Activated gamma-delta T cell treated with Interleukin-2 at 50 U/mL for 16 hours (primary cell): ENCODE measurements around the gene PYGM.

Source experiments
- DNase-seq: peaks from one replicate; pipeline ENCODE4 v3.0.0-alpha.2; 2020

Gene PYGM

GRCh38 chr11:64790205-64791095, 30.7 kb upstream of the PYGM start:
- no peak for DNase-seq

DNA sequence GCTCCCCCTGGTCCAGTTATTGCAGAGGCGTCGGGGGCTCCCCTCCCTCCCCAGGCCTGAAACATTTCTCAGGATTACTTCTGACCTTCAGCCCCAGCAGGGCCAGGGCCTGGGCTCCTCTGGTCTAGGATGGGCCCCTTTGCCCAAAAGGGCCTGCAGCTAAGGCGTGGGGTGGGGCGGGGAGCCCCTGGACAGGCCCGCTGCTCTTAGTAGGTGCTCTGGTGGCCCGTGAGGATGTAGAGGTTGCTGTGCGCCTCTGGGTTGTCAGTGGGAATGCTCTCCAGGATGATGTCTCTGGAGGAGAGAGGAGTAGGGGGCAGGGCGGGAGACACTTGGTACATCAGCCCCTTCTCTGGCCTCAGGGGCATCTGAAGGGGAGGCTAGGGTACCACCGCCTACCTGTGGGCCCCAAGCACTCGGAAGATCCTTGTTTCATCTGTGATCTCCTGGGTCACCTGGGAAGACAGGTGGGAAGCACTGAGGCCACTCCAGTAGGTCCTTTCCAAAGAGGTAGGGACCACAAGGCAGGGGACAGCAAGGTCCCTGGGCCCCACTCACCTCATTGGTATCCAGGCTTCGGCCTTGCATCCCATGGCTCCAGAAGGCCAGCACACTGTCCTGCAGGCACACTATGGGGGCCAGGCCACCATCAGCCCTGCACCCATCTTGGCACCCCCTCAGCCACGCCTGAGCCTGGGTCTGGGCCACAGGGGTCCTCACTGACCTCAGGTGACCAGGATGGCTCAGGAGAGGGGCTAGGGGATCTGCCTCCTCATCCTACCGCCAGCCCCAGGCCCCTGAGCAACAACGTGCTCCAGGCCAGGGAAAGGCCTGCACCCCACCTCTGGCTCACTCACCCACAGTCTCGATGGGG, 29.8 kb upstream of the PYGM start:
- DNase-seq = no peak

DNA sequence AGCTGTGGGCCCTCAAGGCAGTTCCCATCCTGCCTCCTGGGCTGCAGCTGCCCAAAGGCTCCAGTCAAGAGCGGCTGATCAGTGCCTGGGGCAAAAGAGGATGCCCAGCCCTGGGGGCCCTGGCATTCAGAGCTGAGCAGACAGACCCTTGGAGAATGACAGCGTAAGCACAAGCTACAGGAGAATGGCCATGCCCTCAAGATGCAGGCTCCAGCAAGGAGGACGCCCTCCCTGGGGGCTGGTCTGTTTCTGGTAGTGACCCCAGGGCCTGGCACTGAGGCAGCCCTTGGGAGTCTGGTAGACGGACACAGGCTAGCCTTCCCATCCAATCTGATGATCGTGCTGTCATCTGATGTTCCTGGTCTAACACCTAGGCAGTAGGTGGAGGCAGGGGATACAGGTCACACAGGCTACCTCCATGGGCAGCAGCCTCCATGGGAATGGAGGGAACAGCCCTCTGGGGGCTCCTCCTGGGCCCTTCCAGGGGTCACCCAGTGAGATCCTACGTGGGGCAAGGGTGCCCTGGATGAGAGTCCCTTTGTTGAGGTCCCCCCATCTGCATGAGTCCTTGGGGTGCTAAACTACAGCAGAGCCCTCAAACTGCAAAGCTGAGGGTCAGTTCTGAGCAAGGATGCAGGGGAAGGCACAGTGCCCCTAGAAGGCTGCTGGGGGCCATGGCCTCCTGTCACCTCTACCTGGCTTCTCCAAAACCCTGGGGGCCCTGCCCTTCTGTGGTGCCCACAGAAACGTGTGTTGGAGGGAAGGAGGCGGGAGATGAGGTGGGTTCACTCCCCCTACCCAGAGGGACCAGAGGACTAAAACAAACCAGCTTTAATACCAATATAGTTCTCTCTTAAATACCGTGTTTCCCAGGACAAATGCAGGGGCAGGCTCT, 28.8 kb upstream of the PYGM start:
- DNase-seq = no peak

GRCh38 chr11:64787526-64788320, 27.9 kb upstream of the PYGM start:
- DNase-seq = peak; percentile 55

DNA sequence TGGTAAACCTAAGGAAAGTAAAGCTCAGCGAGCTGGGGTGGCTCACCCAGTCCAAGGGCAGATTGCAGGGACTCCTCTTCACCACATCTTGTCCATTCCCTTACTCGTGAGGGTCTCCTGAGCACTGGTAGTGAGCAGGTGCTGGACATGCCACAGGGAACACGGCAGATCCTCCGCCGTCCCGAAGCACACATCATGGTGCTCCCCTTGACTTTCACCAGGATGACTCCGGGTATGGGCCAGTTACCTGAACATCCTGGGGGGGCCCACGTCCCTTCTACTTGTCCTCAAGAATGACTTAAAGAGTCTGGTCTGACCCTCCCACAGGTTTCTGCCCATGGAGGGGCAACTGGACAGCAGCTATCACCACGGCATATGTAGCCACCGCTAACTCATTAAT, 26.5 kb upstream of the PYGM start:
- DNase-seq = no peak

- DNase-seq = no peak
Observed at GRCh38 chr11:64784813-64785581, 25.2 kb upstream of the PYGM start.

DNA sequence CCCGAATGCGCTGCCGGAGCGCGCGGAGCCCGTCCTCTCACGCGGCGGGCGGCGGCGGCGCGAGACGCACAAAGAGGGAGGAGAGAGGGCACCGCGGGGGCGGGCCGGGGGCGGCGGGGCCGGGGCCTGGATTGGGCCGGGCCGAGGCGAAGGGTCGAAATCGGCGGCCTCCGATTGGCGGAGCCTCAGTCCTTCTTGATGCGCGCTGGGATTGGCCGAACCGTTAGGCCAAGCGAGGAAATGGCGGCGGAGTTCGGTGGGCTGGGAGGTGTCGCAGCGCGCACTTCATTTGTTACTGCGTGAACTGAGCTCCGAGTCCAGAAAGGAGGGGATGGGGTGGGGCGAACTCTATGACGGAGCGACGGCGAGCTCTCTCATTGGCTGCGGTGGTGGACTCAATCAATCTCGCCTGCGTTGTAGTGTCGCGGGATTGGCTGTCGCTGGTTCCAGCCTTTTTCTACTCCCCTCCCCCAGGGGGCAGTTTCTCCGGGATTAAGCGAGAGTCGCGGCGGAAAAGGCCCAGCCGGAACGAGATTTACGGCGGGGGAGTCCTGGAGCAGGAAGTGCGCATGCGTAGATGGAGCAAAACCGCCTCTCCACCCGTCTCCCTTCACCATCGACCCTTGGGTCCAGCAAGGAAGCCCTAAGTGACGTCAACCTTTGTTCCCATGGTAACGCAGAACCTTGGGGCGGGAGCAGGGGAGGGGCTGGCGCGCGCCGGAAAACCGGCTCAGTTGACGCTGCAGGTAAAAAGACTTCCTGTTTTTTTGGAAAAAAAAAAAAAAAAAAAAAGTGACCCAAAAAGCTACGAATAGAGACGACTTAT, 18.9 kb upstream of the PYGM start, which contains the start of gene SF1:
Gene SF1 (minus strand): TSS at position 70 of the 826 bp plus-strand sequence. CDS start 150 bp downstream, outside the sequence.
- DNase-seq = peak; percentile 99

DNA sequence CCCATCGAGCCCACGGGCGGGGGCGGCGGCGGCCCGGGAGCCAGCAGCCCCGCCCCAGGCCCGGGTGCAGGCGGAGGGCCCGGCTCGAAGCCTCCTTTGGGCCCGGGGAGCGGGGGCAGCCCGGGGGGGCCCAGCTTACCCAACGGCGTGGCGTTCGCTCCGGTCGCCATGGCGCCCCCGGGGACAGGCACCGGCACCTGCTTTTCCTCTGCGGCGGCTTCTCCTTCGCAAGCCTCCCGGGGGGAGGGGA, 18.4 kb upstream of the PYGM start:
- DNase-seq = no peak

DNA sequence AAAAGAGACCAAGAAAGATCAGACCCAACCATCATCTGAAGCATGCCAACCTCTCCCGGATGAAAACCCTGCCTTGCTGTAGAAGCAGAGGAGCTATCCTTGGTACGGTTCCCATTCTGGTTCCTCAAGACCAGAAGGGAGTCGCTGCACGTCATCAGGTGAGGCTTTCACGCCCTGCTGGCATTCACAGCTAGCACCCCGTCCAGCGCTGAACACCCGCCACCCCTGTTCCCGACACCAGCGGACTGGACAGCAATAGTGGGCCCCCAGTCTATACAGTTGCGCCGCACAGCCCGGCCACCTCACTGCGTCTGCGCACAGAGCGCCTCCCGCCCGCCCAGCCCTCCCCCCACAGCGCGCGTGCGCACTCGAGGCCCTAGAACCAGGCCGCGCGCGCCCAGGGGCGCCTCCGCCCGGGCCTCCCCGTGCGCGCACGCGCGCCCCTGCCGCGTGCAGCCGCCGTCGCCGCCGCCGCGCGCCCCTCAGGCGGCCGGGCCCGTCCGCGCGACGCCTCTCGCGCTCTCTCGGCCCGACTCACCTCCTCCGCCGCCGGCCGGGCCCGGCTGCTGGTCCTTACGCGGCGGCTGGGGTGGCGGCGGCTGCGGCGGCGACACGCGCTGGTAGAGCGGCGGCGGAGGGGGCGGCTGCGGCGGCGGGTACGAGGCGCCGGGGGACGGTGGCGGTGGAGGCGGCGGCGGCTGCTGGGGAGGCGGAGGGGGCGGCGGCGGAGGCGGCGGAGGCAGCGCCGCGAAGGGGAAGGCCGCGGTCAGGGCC, 17.9 kb upstream of the PYGM start:
- DNase-seq = peak; percentile 81

- DNase-seq = no peak
Observed at GRCh38 chr11:64776875-64777274, 17.1 kb upstream of the PYGM start.

DNA sequence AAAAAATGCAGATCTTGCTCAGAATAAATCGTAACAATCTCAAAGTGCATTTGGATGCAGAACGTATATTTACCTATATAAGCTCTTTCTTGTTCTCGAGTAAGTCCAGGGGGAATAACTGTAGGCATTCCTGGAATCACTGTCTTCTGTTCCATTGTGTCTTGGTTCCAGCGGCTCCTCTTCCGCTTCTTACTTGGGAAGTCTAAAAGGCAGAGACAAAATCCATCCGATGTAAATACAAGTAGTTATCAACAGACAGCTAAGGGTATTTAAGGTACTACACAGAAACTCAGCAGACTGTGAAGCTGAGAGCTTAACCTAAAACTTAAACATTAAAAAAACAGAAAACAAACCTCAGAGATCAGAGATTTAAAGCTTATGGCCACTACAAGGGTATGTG, 16.7 kb upstream of the PYGM start:
- no peak for DNase-seq

DNA sequence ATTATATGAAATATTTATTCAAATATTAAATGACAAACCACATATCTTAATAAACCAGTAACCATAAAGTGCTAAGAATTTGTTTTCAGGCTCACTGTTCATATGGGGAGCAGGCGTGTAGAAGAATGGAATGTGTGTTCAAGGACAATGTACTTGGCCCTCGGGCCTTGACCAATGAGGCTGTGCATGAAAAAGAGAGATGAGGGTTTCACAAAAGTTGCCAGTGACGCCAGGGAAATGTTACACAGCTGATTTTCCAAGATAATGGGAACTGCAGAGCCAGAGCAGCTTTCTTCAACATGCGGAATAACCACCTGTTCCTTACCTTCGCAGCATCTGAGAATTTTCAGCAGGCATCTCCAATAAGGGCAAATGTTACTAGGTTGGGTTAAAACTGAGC, 14.4 kb upstream of the PYGM start:
- DNase-seq = no peak

GRCh38 chr11:64772303-64773018, 12.7 kb upstream of the PYGM start:
- no peak for DNase-seq

DNA sequence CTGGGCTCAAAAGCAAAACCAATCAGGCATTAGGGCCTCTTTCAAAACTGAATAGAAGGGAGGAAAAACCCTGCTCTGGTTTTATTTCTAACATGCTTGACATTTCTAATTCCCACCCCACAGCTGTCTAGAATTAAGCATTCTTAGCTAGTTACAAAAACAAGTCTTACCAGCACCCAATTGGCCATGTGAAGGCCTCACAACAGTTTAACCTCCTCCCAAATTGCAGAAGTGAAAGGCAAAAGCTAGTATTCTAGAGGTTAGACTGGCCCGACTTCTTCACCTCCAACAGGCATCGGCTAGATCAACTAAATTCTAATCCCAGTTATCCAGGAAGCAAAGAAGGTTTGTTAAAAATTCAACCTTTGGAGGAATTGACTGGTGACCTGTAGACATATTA, 12.1 kb upstream of the PYGM start:
- no peak for DNase-seq

DNA sequence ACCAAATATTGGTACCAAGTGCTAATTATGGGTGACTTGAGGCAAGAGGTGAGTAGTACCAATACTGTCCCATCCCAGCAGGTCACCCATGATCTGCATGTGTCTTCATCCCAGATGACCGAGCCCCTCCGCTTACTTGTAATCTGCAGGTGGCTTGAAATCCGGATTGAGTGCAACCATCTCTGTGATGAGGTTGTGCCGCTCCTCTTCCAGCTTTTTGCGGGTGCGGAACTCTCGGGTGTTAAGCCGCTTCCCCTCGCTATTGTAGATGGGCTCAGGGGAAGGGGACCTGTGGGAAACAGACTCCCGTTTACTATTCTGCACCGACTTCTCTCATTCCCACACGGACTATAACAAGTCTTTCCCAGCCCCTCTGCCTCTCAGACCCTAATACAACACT, 10.3 kb upstream of the PYGM start:
- DNase-seq = no peak

GRCh38 chr11:64769283-64769682, 9.5 kb upstream of the PYGM start:
- no peak for DNase-seq

DNA sequence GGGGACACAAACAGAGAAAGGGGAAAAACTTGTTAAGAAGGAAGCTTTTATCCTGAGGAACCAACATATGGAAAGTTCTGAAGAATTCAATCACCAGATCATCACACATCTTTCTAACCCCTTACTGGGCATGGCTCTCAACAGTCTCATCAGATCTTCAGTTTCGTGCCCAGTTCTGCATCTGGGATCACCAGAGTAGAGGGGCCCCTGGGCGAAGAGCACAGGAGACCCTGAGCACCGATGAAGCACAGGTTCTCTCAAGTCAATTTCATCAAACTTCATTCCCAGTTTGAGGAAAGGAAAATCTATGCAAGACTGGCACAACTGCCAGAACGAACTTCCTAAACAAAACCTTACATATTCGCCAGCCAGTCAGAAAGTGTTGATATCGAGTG, 8.5 kb upstream of the PYGM start:
- no peak for DNase-seq

GRCh38 chr11:64767344-64768299, 7.8 kb upstream of the PYGM start:
- peak; percentile 91 for DNase-seq
